Skeletal muscle cell (primary cell): ENCODE results near the gene CD79A.

Source experiments
- DNase-seq: peaks from one replicate; pipeline ENCODE4 v3.0.0-alpha.2; 2010; ENCODE audit warnings: low read depth
- H3K4me3 ChIP-seq: 2 replicates; pipeline ENCODE4 v1.5.1; 2011; ENCODE audit warnings: low read depth, mild to moderate bottlenecking, control low read depth, low read length, moderate library complexity

CD79A gene

DNA sequence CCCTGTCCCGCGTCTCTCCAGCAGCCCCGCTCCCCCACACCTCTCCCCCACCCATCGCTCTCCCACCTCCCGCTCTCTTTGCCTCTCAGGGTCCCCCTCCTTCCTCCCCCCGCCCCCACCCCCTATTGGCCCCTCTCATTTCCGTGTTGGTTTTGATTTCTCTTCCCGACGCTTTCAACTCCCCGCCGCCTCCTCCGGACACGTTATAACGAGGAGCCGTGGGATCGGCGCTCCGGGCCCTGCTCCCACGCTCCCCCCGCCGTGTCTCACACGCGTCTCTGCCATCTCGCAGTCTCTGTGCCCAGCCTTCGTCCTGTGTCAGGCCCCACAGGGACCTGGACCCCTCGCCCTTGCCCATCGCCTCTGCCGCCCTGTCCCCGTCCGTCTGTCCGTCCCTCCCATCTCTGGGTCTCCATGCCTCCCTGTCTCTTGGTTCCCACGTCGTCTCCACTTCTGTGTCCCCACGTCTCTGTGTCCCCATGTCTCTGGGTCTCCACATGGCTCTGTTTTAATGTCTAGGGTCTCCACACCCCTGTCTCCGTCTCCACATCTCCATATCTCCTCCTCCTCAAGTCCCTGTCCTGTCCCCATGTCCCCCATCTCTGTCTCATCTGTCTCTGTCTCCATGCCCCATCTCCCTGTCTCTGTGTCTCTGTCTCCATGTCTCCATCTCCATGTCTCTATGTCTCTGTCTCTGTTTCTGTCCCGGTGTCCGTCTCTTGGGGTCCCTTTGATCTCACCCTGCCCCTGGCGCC is 38.1 kb downstream of the CD79A start:
- no peak for DNase-seq
- no peak overlapping the region for H3K4me3 ChIP-seq

GRCh38 chr19:41915776-41916414 is 38.8 kb downstream of the CD79A start:
- no peak for DNase-seq
- H3K4me3 ChIP-seq, result no peak overlapping the region

DNA sequence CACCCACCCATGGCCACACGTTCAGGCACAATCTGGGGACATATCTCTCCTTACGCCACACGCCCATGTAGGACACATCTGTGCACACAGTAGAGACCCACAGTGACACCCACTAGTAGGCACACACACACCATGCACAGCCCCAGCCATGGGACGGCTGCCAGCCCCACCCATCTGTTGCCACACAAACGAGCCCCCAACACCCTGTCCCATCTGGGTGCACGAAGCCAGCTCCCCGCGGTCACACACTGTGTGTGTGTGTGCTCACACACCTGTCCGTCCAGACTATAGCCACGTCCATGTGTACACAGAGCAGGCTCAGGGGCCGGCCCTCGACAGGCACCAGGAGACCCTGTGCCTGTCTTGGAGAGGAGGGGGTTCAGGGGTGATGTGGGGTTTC is 40.6 kb downstream of the CD79A start:
- no peak overlapping the region for H3K4me3 ChIP-seq
- no peak for DNase-seq

- no peak for DNase-seq
- H3K4me3 ChIP-seq, result no peak overlapping the region
Observed at GRCh38 chr19:41918095-41918494, 41.0 kb downstream of the CD79A start.

- DNase-seq, result no peak
- no peak overlapping the region for H3K4me3 ChIP-seq
Observed at GRCh38 chr19:41918653-41919244, 41.7 kb downstream of the CD79A start.

GRCh38 chr19:41919948-41920712 is 43.1 kb downstream of the CD79A start:
- no peak for DNase-seq
- H3K4me3 ChIP-seq, result no peak overlapping the region

GRCh38 chr19:41920882-41921576 is 44.0 kb downstream of the CD79A start:
- no peak for DNase-seq
- H3K4me3 ChIP-seq, result no peak overlapping the region

DNA sequence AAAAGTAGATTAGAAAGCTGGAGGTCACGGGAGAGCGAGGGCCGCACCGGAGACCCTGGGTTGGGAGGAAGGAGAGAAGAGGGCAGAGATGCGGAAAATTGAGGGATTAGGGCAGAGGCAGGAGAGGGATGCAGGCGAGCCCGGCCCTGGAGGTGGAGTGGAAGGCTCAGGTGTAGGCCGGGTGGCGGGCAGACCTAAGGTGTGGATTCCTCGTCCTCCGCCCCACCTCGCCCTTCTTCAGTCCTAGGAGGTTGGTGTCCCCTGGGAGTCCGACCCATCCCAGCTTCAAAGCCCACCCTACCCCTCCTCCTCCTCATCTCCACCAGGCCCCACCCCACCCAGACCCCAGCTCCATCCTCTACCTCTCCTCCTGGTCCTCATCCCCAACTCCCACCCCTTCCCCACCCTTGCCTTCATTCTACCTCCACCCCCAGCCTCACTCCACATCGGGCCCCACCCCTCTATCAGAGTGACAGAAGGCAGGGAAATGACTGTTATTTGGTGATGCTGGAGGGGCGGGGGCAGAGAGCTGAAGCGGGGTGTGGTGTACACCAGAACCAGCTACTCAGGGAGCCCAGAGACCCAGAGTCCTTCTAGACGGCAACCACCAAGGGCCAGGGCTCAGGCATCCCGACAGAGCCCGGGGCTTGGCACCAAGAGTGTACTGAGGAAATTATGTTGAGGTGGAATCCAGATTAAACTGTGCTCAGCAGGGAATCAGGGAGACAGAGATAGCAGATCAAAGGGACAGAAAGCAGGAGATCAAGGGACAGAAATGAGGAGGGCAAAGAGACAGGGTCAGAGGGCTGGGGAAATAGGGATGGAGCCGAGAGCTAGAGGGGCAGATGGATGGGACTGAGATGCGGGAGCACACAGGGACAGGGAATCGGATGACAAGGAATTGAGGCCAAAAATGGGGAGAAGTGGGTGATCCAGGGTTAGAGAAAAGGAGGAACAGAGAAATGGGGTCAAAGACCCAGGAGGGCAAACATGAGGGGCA is 44.8 kb downstream of the CD79A start:
- no peak for DNase-seq
- no peak overlapping the region for H3K4me3 ChIP-seq

DNA sequence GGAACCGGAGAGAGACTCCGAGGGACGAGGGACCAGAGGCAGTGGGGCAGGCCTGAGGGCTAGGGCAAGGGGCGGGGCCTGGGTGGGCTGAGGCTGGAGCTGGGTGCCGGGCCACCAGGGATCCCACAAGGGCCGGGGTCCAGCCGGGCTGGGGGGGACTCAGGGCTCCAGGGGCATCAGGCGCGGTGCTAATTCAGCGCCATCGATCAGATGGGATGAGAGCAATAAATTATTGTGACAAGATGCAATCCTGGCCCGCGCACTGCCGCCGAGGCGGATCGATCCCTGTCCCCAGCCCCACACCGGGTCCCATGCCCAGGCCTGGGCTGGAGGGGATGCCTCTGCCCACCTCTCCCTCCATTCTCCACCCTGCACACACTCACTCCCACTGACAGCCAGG is 45.5 kb downstream of the CD79A start:
- no peak for DNase-seq
- no peak overlapping the region for H3K4me3 ChIP-seq

- no peak overlapping the region for H3K4me3 ChIP-seq
- DNase-seq, result no peak
Observed at GRCh38 chr19:41923045-41923788, 46.1 kb downstream of the CD79A start.

DNA sequence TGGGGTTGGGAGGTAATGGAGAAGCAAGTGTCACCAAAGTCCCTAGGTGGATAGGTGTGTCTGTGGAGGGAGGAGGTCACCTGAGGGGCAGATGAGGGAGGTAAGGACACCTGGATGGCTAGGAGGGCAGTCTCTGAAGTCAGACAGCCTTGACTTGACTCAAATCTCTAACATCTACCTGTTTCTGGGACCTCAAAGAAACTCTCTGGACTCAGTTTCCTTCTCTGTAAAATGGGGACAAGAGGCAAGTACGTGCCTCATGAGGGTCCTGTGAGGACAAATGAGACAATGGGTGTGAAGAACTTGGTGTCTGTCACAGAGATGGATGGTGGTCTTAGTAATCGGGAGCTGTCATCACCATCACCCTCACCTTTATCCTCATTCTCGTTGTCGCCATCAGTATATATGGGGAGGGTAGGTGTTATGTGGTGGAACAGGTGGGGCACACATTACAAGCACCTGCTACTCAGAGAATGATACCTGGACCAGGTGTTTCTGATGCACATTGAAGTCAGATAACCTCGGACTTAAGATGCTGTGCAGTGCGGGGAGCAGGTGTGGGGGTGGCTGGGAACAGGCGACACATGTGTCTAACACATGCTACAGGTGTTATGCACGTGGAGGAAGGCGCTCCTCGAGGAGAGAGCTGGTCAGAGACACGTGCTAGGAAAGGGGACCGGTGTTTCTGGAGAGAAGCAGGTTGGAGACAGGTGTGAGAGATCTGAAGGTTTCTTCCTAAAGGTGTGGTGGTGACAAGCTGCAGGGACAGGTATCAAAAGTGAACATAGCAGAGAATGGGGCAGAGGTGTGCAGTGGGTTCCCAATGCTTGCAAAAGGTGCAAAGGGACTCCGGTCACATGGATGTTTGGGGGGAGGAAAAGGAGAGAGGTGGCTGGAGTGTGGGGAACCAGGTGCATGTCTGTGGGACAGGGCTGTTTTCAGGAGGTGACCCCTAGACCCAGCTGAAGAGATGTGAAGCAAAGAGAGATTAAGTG is 47.4 kb downstream of the CD79A start:
- H3K4me3 ChIP-seq, result no peak overlapping the region
- DNase-seq, result no peak

- H3K4me3 ChIP-seq, result no peak overlapping the region
- no peak for DNase-seq
Observed at GRCh38 chr19:41925208-41926003, 48.3 kb downstream of the CD79A start.

- no peak for DNase-seq
- H3K4me3 ChIP-seq, result no peak overlapping the region
Observed at GRCh38 chr19:41926028-41926762, 49.1 kb downstream of the CD79A start.

DNA sequence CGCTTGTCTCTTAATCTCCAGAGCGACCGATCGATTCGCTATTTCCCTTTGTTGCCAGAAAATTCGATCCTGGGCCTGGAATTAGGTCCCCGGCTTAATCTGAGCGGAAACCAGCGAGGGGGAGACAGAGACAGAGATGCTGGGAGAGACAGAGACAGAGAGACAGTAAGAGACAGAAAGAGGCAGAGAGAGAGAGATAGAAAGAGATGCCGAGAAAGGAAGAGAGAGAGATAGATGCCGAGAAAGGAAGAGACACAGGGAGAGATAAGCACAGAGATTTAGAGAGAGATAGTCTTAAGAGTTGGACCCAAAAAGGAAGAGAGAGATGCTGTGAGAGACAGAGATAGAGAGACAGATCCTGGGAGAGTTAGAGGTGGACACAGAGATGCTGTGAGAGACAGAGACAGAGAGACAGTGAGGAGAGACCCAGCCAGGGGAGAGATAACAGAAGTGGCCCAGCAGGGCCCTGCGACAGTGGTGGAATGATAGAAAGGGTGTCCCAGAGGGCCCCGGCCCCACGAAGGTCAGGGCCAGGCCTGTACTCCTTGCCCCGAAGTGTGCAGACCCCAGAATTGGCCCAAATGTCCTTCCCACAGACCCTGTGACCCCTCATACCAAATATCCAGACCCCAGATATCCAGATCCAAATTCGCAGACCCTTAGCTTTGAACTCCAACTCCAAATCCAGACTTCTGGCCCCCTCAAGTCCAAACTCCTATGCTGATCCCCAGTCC is 49.9 kb downstream of the CD79A start:
- no peak for DNase-seq

More for the DNA sequence above, 49.9 kb downstream of the CD79A start:
- H3K4me3 ChIP-seq, result no peak overlapping the region
